Dendritic cell treated with granulocyte-macrophage colony-stimulating factor and Interleukin-4, amounts not matched to agents 40 ng/mL and 50 ng/mL, for 4 days (primary cell): Measurements from ENCODE around the gene MGAT4B.
"Not testable (repeated sequence)": the region's sequence is repeated elsewhere in the genome, so short reads cannot be mapped to it uniquely, and the experiment has no call there.

Experiments
- H3K27ac Mint-ChIP-seq: one replicate; pipeline ENCODE4 v1.8.0; 2022; ENCODE audit warnings: mild to moderate bottlenecking, mixed read lengths
- H3K27me3 Mint-ChIP-seq: one replicate; pipeline ENCODE4 v1.8.0; 2022; ENCODE audit warnings: mild to moderate bottlenecking, mixed read lengths
- H3K36me3 Mint-ChIP-seq: one replicate; pipeline ENCODE4 v1.8.0; 2022; ENCODE audit warnings: low read depth, mixed read lengths
- H3K4me1 Mint-ChIP-seq: one replicate; pipeline ENCODE4 v1.8.0; 2022; ENCODE audit warnings: low read depth, mixed read lengths
- H3K4me3 Mint-ChIP-seq: one replicate; pipeline ENCODE4 v1.8.0; 2022; ENCODE audit warnings: mild to moderate bottlenecking, moderate library complexity, mixed read lengths
- H3K9me3 Mint-ChIP-seq: one replicate; pipeline ENCODE4 v1.8.0; 2022; ENCODE audit warnings: mixed read lengths
- intact Hi-C: fragments of 100-400 bp; cut with micrococcal nuclease; formaldehyde crosslinking; loops from one replicate; pipeline ENCODE4 v1.15.0; 2022

The MGAT4B gene

GRCh38 chr5:179791881-179792611, 14.6 kb downstream of the MGAT4B start:
- Mint-ChIP-seq H3K4me1 (peaks cover 51% of the 10 kb centered on the region), H3K4me3 (peak overlapping the region; percentile 59), H3K27ac (peak overlapping the region; percentile 94), H3K27me3 (no peaks in the 10 kb centered on the region), H3K36me3 (peaks cover 7% of the 10 kb centered on the region), H3K9me3 (no peaks in the 10 kb centered on the region)
- intact Hi-C loops = loop anchor here (2.0 to 5.0 kb wide), 2 partner anchors 15 to 60 kb away; partner anchors contain the start of gene MAML1

GRCh38 chr5:179789278-179789677, 17.4 kb downstream of the MGAT4B start:
- H3K27ac Mint-ChIP-seq, H3K9me3 Mint-ChIP-seq, H3K27me3 Mint-ChIP-seq, H3K4me3 Mint-ChIP-seq, intact Hi-C loops: not testable (repeated sequence)
- H3K4me1 Mint-ChIP-seq = peaks cover 51% of the 10 kb centered on the region
- peaks cover 11% of the 10 kb centered on the region for H3K36me3 Mint-ChIP-seq

DNA sequence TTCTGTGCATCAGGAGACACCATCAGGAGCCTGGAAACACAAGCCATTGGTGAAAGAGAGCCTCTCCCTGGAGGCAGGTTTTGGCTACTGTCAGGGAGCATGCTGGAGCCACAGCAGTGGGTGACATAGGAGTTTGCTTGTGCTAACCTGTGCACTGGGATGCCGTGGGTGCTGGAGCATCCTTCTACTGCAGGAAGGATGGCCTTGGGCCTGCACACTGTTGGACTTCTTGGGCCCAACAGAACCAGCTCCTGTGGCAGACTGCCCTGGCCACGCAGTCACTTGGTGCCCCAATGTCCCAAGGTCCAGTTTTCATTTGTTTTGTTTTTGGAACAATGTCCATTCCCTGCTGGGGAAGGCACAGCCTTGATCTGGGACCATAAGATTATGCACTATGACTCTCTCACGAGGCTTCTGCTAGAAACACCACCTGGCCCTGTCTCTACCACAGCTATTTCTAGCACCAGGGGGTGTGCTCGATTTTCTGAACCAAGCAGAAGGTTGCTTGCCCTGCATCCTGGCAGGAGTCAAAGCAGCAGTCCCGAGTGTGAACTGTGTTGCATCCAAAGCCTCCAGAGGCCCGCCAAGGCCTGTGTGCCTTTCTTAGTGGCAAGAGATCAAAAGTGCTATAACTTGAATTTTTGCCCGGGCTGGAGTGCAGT, 18.3 kb downstream of the MGAT4B start:
- Mint-ChIP-seq H3K9me3 (no peaks in the 10 kb centered on the region), H3K4me3 (no peak overlapping the region), H3K27ac (no peak overlapping the region), H3K27me3 (no peaks in the 10 kb centered on the region), H3K4me1 (peaks cover 43% of the 10 kb centered on the region), H3K36me3 (peaks cover 14% of the 10 kb centered on the region)
- intact Hi-C loops = no loop called here

DNA sequence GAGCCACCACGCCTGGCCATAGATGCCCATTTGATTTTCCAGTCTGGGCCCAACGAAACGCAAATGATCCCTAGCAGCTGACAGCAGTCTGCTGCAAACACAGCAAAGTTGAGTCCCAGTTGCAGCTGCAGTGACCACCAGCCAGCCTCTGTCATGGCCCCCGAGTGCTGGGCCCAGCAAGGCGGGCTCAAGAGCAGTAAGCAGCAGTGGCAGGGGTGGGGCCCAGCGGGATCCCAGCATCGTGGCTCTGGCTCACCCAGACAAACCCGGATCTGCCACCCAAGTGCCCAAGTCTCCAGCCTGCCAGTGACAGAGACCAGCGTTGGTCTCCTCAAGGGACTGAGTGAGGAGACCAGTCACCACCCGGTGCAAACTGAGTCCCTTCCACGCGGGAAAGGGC, 19.8 kb downstream of the MGAT4B start:
- H3K36me3 Mint-ChIP-seq = peaks cover 22% of the 10 kb centered on the region
- H3K4me3 Mint-ChIP-seq = no peak overlapping the region
- H3K27me3 Mint-ChIP-seq = no peaks in the 10 kb centered on the region
- H3K27ac Mint-ChIP-seq = no peak overlapping the region
- no peaks in the 10 kb centered on the region for H3K9me3 Mint-ChIP-seq
- intact Hi-C loops = no loop called here
- peaks cover 28% of the 10 kb centered on the region for H3K4me1 Mint-ChIP-seq

DNA sequence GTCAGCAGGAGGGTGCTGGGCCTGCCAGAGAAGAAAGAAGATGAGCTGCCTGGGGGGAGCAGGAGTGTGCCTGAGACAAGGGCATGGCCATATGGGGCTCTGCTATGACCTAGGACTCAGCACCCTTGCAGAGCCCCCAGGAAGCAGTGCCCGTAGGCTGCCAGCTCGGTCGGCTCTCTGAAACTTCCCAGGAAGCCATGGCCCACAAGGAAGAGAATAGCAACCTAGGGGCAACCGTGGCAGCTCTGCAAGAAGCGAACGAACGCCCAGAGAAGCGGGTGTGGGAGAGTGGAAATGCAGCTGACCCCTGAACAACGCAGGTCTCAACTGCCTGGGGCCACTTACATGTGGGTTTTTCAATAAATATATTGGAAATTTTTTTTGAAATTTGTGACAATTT, 23.5 kb downstream of the MGAT4B start:
- H3K36me3 Mint-ChIP-seq = peaks cover 53% of the 10 kb centered on the region
- no peaks in the 10 kb centered on the region for H3K27me3 Mint-ChIP-seq
- peaks cover 52% of the 10 kb centered on the region for H3K4me1 Mint-ChIP-seq
- no peak overlapping the region for H3K4me3 Mint-ChIP-seq
- intact Hi-C loops = no loop called here
- no peak overlapping the region for H3K27ac Mint-ChIP-seq
- H3K9me3 Mint-ChIP-seq = no peaks in the 10 kb centered on the region

- no peaks in the 10 kb centered on the region for H3K27me3 Mint-ChIP-seq
- no peaks in the 10 kb centered on the region for H3K9me3 Mint-ChIP-seq
- H3K4me3 Mint-ChIP-seq = no peak overlapping the region
- H3K4me1 Mint-ChIP-seq = peaks cover 64% of the 10 kb centered on the region
- H3K36me3 Mint-ChIP-seq = peaks cover 57% of the 10 kb centered on the region
- intact Hi-C loops = no loop called here
- no peak overlapping the region for H3K27ac Mint-ChIP-seq
These were observed 24.8 kb downstream of the MGAT4B start for GRCh38 chr5:179781846-179782245.

DNA sequence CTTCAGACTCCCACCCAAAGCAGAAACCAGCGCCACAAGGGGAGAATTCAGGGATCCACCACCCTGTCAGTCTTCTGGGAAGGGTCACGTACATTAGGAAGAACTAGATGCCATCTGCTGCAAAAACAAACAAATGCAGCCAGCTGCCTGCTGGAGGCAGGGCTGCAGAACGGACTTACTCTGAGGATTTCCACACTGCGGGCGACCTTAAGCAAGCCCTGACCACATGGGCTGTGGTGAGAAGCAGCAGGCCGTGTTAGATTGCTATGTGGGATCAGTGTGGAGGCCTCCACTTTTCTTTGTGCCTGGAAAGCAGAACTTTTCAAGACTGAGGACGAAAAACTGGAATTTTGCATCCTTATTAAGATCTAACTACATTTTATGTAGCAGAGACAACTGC, 26.3 kb downstream of the MGAT4B start:
- Mint-ChIP-seq H3K4me3 (no peak overlapping the region), H3K27me3 (no peaks in the 10 kb centered on the region), H3K36me3 (peaks cover 56% of the 10 kb centered on the region), H3K9me3 (no peaks in the 10 kb centered on the region), H3K27ac (peak overlapping the region; percentile 89), H3K4me1 (peaks cover 67% of the 10 kb centered on the region)
- intact Hi-C loops = no loop called here

GRCh38 chr5:179779826-179780225, 26.8 kb downstream of the MGAT4B start:
- intact Hi-C loops = no loop called here
- H3K4me3 Mint-ChIP-seq = no peak overlapping the region

GRCh38 chr5:179778591-179778990, 28.1 kb downstream of the MGAT4B start:
- Mint-ChIP-seq H3K36me3 (peaks cover 64% of the 10 kb centered on the region), H3K27ac (peak overlapping the region; percentile 89), H3K4me3 (no peak overlapping the region), H3K4me1 (peaks cover 77% of the 10 kb centered on the region), H3K27me3 (no peaks in the 10 kb centered on the region), H3K9me3 (no peaks in the 10 kb centered on the region)
- intact Hi-C loops = no loop called here

More at GRCh38 chr5:179779826-179780225, 26.8 kb downstream of the MGAT4B start:
- H3K9me3 Mint-ChIP-seq = no peaks in the 10 kb centered on the region
- no peaks in the 10 kb centered on the region for H3K27me3 Mint-ChIP-seq
- peaks cover 59% of the 10 kb centered on the region for H3K36me3 Mint-ChIP-seq
- H3K27ac Mint-ChIP-seq = peak overlapping the region; percentile 89
- H3K4me1 Mint-ChIP-seq = peaks cover 71% of the 10 kb centered on the region

GRCh38 chr5:179777909-179778308, 28.8 kb downstream of the MGAT4B start:
- Mint-ChIP-seq H3K27ac (peak overlapping the region; percentile 89), H3K4me3 (peak overlapping the region; percentile 51), H3K36me3 (peaks cover 71% of the 10 kb centered on the region), H3K27me3 (no peaks in the 10 kb centered on the region), H3K4me1 (peaks cover 84% of the 10 kb centered on the region), H3K9me3 (no peaks in the 10 kb centered on the region)
- intact Hi-C loops = loop anchor here (2.0 kb wide), 2 partner anchors 15 kb away; partner anchors contain the start of gene LTC4S

- Mint-ChIP-seq H3K36me3 (peaks cover 74% of the 10 kb centered on the region), H3K4me1 (peaks cover 88% of the 10 kb centered on the region), H3K9me3 (no peaks in the 10 kb centered on the region), H3K27ac (peak overlapping the region; percentile 89), H3K27me3 (no peaks in the 10 kb centered on the region), H3K4me3 (no peak overlapping the region)
- intact Hi-C loops = loop anchor here (2.0 kb wide), 2 partner anchors 15 kb away; partner anchors contain the start of gene LTC4S
These were observed 29.2 kb downstream of the MGAT4B start for GRCh38 chr5:179777456-179777855.

DNA sequence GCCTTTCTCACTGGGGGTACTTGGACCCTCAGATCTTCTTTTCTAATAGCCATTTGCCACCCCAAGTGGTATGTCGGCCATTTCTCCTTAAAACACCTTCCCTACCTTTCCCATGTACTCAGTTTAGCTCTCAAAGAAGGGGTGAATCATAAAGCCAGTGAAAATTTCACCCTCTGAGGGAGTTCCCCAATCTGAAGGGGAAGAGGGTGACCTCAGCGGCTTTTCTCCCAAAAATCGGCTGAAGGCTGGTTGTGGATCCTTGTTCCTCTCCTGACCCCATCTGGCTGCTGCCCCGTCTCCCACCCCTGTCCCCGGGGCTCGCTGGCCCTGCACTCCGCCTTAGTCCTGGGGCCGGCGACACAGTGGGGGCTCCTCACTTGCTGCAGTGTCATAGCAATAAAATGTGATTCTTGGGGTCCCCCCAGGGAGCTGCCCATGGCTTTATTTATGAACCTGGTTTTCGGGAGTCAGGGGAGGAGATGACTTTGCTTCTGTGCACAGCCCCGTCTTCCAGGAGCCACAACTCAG, 30.2 kb downstream of the MGAT4B start:
- Mint-ChIP-seq H3K4me3 (peak overlapping the region; percentile 44), H3K27me3 (no peaks in the 10 kb centered on the region), H3K4me1 (peaks cover 98% of the 10 kb centered on the region), H3K36me3 (peaks cover 74% of the 10 kb centered on the region), H3K27ac (peak overlapping the region; percentile 89), H3K9me3 (no peaks in the 10 kb centered on the region)
- intact Hi-C loops = loop anchor here (2.0 kb wide), 2 partner anchors 14 to 16 kb away; partner anchors contain the start of gene LTC4S

DNA sequence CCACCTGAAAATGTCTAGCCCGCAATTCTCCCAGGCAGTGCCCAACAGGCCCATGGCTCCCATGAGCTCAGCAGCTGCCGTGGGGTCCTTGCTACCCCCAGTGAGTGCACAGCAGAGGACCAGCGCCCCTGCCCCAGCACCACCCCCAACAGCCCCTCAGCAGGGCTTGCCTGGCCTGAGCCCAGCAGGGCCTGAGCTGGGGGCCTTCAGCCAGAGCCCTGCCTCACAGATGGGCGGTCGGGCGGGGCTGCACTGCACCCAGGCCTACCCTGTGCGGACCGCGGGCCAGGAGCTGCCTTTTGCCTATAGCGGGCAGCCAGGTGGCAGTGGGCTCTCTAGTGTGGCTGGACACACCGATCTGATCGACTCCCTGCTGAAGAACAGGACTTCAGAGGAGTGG, 32.2 kb downstream of the MGAT4B start:
- Mint-ChIP-seq H3K9me3 (no peaks in the 10 kb centered on the region), H3K27me3 (no peaks in the 10 kb centered on the region), H3K4me1 (peaks cover 99% of the 10 kb centered on the region), H3K36me3 (peaks cover 77% of the 10 kb centered on the region), H3K27ac (no peak overlapping the region), H3K4me3 (no peak overlapping the region)
- intact Hi-C loops = no loop called here

DNA sequence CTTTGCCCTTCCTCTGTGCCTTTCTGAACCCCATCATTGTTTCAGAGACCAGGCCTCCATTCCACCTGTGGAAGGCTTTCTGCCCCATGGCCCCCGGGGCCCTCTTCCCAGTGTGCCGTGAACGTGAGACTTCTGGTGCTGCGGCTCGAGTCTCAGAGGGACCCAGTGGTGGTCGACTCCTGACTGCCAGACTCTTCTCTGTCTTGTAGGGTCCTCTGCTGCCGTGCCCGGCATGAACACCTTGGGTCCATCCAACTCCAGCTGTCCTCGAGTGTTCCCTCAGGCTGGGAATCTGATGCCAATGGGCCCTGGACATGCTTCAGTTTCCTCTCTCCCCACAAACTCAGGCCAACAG, 33.0 kb downstream of the MGAT4B start:
- Mint-ChIP-seq H3K27me3 (no peaks in the 10 kb centered on the region), H3K9me3 (no peaks in the 10 kb centered on the region), H3K27ac (peak overlapping the region; percentile 55), H3K4me1 (peaks cover 99% of the 10 kb centered on the region), H3K4me3 (no peak overlapping the region), H3K36me3 (peaks cover 80% of the 10 kb centered on the region)
- intact Hi-C loops = no loop called here
